GM23248 (cell line): ENCODE results near the gene NUDC. TPM values are rescaled to one million over a fixed set of nuclear protein-coding genes. Genes with fewer than 3 reads are reported as not detected.
A peak's percentile ranks its signal among the peaks of the same experiment; 100 is the strongest.

Experiments used
- DNase-seq: peaks from one replicate; pipeline ENCODE4 v3.0.0-alpha.2; 2015
- H2AFZ ChIP-seq: fragments of 200-600 bp; sonication (generic); 2 replicates; pipeline ENCODE4 v1.6.1; 2016; ENCODE audit warnings: antibody characterized with exemption
- H3F3A ChIP-seq: fragments of 200-600 bp; sonication (generic); 2 replicates; pipeline ENCODE4 v1.6.1; 2016; ENCODE audit warnings: mild to moderate bottlenecking, antibody characterized with exemption, mixed run types; ENCODE audit not compliant: insufficient read depth
- H3K27ac ChIP-seq: fragments of 200-600 bp; sonication (generic); 2 replicates; pipeline ENCODE4 v1.5.1; 2016; ENCODE audit warnings: mild to moderate bottlenecking
- H3K27me3 ChIP-seq: fragments of 200-600 bp; sonication (generic); replicated peaks from 2 replicates; pipeline ENCODE4 v1.6.1; 2016; ENCODE audit warnings: mild to moderate bottlenecking; ENCODE audit not compliant: insufficient read depth
- H3K36me3 ChIP-seq: fragments of 200-600 bp; sonication (generic); 2 replicates; pipeline ENCODE4 v1.6.1; 2016; ENCODE audit warnings: low read depth, mild to moderate bottlenecking
- H3K4me1 ChIP-seq: fragments of 200-600 bp; sonication (generic); 2 replicates; pipeline ENCODE4 v1.6.1; 2016; ENCODE audit warnings: mild to moderate bottlenecking; ENCODE audit not compliant: insufficient read depth
- H3K4me2 ChIP-seq: fragments of 200-600 bp; sonication (generic); one replicate; pipeline ENCODE4 v1.6.1; 2016; ENCODE audit warnings: mild to moderate bottlenecking; ENCODE audit not compliant: unreplicated experiment
- H3K4me3 ChIP-seq: fragments of 200-600 bp; sonication (generic); 2 replicates; pipeline ENCODE4 v1.5.1; 2016; ENCODE audit warnings: mild to moderate bottlenecking
- H3K79me2 ChIP-seq: fragments of 200-600 bp; sonication (generic); 2 replicates; pipeline ENCODE4 v1.6.1; 2016; ENCODE audit warnings: mild to moderate bottlenecking; ENCODE audit not compliant: insufficient read depth
- H3K9ac ChIP-seq: fragments of 200-600 bp; sonication (generic); 2 replicates; pipeline ENCODE4 v1.6.1; 2016; ENCODE audit warnings: mild to moderate bottlenecking
- H3K9me2 ChIP-seq: fragments of 200-600 bp; sonication (generic); 2 replicates; pipeline ENCODE4 v1.6.1; 2016; ENCODE audit warnings: mixed run types, mild to moderate bottlenecking, moderate library complexity; ENCODE audit not compliant: insufficient read depth
- H3K9me3 ChIP-seq: fragments of 200-600 bp; sonication (generic); one replicate; pipeline ENCODE4 v1.6.1; 2017; ENCODE audit warnings: low read depth
- H4K20me1 ChIP-seq: fragments of 200-600 bp; sonication (generic); 2 replicates; pipeline ENCODE4 v1.6.0; 2016; ENCODE audit not compliant: insufficient read depth
- EZH2 ChIP-seq: fragments of 200-600 bp; sonication (generic); IDR thresholded peaks from 2 replicates; pipeline ENCODE4 v1.6.1; 2018; ENCODE audit warnings: antibody characterized with exemption, mild to moderate bottlenecking; ENCODE audit not compliant: insufficient read depth, poor library complexity, severe bottlenecking
- EZH2phosphoT487 ChIP-seq: fragments of 200-600 bp; sonication (generic); IDR thresholded peaks from 2 replicates; pipeline ENCODE4 v1.6.1; 2018; ENCODE audit warnings: antibody characterized with exemption, moderate library complexity, mild to moderate bottlenecking, low read depth; ENCODE audit not compliant: insufficient read depth
- WGBS, 2 experiments: methylation state at CpG; one replicate each; pipeline ENCODE4 v1.1.6; 2015 to 2017; ENCODE audit warnings: low lambda C conversion rate in 2 of 2, low coverage in 1 of 2; ENCODE audit errors: missing lambda C conversion rate in 2 of 2; 5-methylcytosine and 5-hydroxymethylcytosine counted together
- in situ Hi-C: fragments of 300-500 bp; cut with MboI; formaldehyde crosslinking; loops from 2 replicates; pipeline ENCODE4 v1.15.0; 2020
- polyA plus RNA-seq: library from polyadenylated mRNA; unstranded; fragments of >200 nt; fragmentation: Nextera tagmentation; extraction: Ambion mirVana; gene quantifications from 2 replicates; pipeline ENCODE4 v1.2.1, GENCODE V29; 2016
- total RNA-seq: library from RNA; depleted of rRNA; stranded (reverse); fragments of >200 nt; shearing (Covaris generic); gene quantifications from 2 replicates; pipeline ENCODE4 v1.2.3, GENCODE V29; 2014

The NUDC gene
- total and polyA plus RNA-seq, 2 experiments from 2014 or later, result 50.0 to 118 TPM

DNA sequence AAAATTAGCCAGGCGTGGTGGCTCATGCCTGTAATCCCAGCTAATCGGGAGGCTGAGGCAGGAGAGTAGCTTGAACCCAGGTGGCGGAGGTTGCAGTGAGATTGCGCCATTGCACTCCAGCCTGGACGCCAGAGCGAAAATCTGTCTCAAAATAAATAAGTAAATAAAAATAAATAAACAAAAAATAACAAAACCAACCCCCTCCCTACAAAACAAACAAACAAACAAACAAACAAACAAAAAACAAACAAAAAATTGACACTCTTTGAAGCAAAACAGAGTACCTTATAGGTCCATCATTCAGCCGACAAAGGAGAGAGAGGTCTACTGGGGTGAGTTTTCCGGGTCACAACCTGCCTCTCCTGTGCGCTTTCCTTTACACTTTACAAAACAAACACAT is 44.1 kb downstream of the NUDC start:
- 88 to 92% methylated on average over 9 of the region's 9 CpGs for WGBS, 2 experiments
- Histone ChIP-seq H3K27ac (no peak overlapping the region), H3K9me3 (no peaks in the 10 kb centered on the region), H3K79me2 (no peaks in the 10 kb centered on the region), H3K36me3 (no peaks in the 10 kb centered on the region), H3K4me1 (peaks cover 12% of the 10 kb centered on the region), H3K9ac (no peak overlapping the region), H3K4me2 (no peak overlapping the region), H3K27me3 (no peaks in the 10 kb centered on the region), H4K20me1 (no peaks in the 10 kb centered on the region), H3K4me3 (no peak overlapping the region), H3K9me2 (no peaks in the 10 kb centered on the region), H2AFZ (no peak overlapping the region), H3F3A (peaks cover 20% of the 10 kb centered on the region)
- TF ChIP-seq EZH2phosphoT487 (no peak), EZH2 (no peak)
- in situ Hi-C loops, result no loop called here
- no peak for DNase-seq

DNA sequence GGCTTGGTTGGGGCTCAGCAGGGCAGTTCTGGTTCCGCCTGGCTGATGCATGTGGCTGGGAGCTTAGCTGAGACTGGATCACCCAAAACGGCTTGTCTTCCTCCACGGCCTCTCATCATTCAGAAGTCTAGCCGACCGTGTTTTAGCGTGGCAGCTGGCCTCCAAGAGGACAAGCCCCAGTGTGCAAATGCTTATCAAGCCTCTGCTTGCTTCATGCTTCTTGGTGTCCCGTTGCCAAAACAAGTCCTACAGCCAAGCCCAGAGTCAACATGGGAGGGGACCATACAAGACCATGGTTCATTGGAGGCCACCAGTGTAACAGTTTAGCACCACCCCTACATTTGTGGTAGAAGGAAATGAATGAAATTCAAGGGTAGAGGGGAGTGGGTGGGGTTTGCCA is 49.3 kb downstream of the NUDC start:
- Histone ChIP-seq H3K4me3 (no peak overlapping the region), H3K9me3 (no peaks in the 10 kb centered on the region), H2AFZ (no peak overlapping the region), H3K27ac (no peak overlapping the region), H3F3A (no peaks in the 10 kb centered on the region), H3K79me2 (no peaks in the 10 kb centered on the region), H3K4me2 (no peak overlapping the region), H3K4me1 (peaks cover 7% of the 10 kb centered on the region; the same call in 1 of the 2 replicates), H3K36me3 (no peaks in the 10 kb centered on the region), H4K20me1 (no peaks in the 10 kb centered on the region), H3K9me2 (no peaks in the 10 kb centered on the region), H3K27me3 (no peaks in the 10 kb centered on the region), H3K9ac (no peak overlapping the region)
- DNase-seq, result no peak
- WGBS, 2 experiments, result 82 to 85% methylated on average over 7 of the region's 7 CpGs
- in situ Hi-C loops, result no loop called here
- no peak for TF ChIP-seq EZH2phosphoT487
- TF ChIP-seq EZH2, result no peak

- H3K9ac ChIP-seq, result no peak overlapping the region
- no peaks in the 10 kb centered on the region for H4K20me1 ChIP-seq
- in situ Hi-C loops, result no loop called here
- no peak overlapping the region for H3K4me3 ChIP-seq
- H3K79me2 ChIP-seq, result no peaks in the 10 kb centered on the region
- no peaks in the 10 kb centered on the region for H3K9me3 ChIP-seq
- H3F3A ChIP-seq, result no peaks in the 10 kb centered on the region
- no peak for DNase-seq
- no peaks in the 10 kb centered on the region for H3K36me3 ChIP-seq
- no peak overlapping the region for H2AFZ ChIP-seq
- H3K9me2 ChIP-seq, result no peaks in the 10 kb centered on the region
- no peak overlapping the region for H3K27ac ChIP-seq
- 82% methylated on average over 3 of the region's 3 CpGs for WGBS, 2 experiments
- H3K4me1 ChIP-seq, result peaks cover 7% of the 10 kb centered on the region; the same call in 1 of the 2 replicates
- no peaks in the 10 kb centered on the region for H3K27me3 ChIP-seq
- TF ChIP-seq EZH2 (no peak), EZH2phosphoT487 (no peak)
- H3K4me2 ChIP-seq, result no peak overlapping the region
These were observed 50.0 kb downstream of the NUDC start for GRCh38 chr1:26971590-26971989.

- Histone ChIP-seq H3K9me2 (no peaks in the 10 kb centered on the region), H3F3A (no peaks in the 10 kb centered on the region), H3K27me3 (no peaks in the 10 kb centered on the region), H2AFZ (no peak overlapping the region), H3K4me3 (no peak overlapping the region), H3K4me1 (peaks cover 7% of the 10 kb centered on the region; the same call in 1 of the 2 replicates), H3K9ac (no peak overlapping the region), H4K20me1 (no peaks in the 10 kb centered on the region), H3K27ac (no peak overlapping the region), H3K9me3 (no peaks in the 10 kb centered on the region), H3K4me2 (no peak overlapping the region), H3K36me3 (no peaks in the 10 kb centered on the region), H3K79me2 (no peaks in the 10 kb centered on the region)
- 31 to 38% methylated on average over 6 of the region's 6 CpGs for WGBS, 2 experiments
- peak; percentile 38 for DNase-seq
- in situ Hi-C loops, result no loop called here
- TF ChIP-seq EZH2phosphoT487 (no peak), EZH2 (no peak)
These were observed 50.8 kb downstream of the NUDC start for GRCh38 chr1:26972390-26972789.

GRCh38 chr1:26972821-26973220 is 51.3 kb downstream of the NUDC start:
- H3K27ac ChIP-seq, result no peak overlapping the region
- H3K79me2 ChIP-seq, result no peaks in the 10 kb centered on the region
- H3K27me3 ChIP-seq, result no peaks in the 10 kb centered on the region
- no peak overlapping the region for H3K9ac ChIP-seq
- in situ Hi-C loops, result no loop called here
- no peaks in the 10 kb centered on the region for H3K9me3 ChIP-seq
- H3K4me1 ChIP-seq, result peaks cover 7% of the 10 kb centered on the region; the same call in 1 of the 2 replicates
- H3K4me3 ChIP-seq, result no peak overlapping the region
- 86 to 88% methylated on average over 4 of the region's 4 CpGs for WGBS, 2 experiments
- no peaks in the 10 kb centered on the region for H4K20me1 ChIP-seq
- DNase-seq, result no peak
- TF ChIP-seq EZH2phosphoT487 (no peak), EZH2 (no peak)
- H3K4me2 ChIP-seq, result no peak overlapping the region
- no peaks in the 10 kb centered on the region for H3K9me2 ChIP-seq
- no peaks in the 10 kb centered on the region for H3F3A ChIP-seq
- no peaks in the 10 kb centered on the region for H3K36me3 ChIP-seq
- H2AFZ ChIP-seq, result no peak overlapping the region
